Kidney (tissue), 14 donors: ENCODE measurements around the gene B3GLCT. TPM values are rescaled to one million over a fixed set of nuclear protein-coding genes. Genes with fewer than 3 reads are reported as not detected.

ENCODE experiments used
- DNase-seq, 5 donors: peaks; one replicate each; pipeline ENCODE4 v3.0.0-alpha.2; 2013 to 2020
- FAIRE-seq: peaks from 2 replicates; lab custom pipeline; 2012; peaks lifted over from hg19 to GRCh38; lab: Jason Lieb, UNC
- H3K27ac ChIP-seq, 2 donors: one replicate each; pipeline ENCODE4 v1.7.0; 2013; ENCODE audit warnings: low read depth in 2 of 2, low read length in 2 of 2, inconsistent platforms in 1 of 2
- H3K27me3 ChIP-seq: one replicate; pipeline ENCODE4 v1.7.1; 2013; ENCODE audit warnings: low read length, inconsistent platforms; ENCODE audit not compliant: control insufficient read depth, insufficient read depth
- H3K36me3 ChIP-seq, 3 donors: one replicate each; pipeline versions ENCODE4 v1.7.0 to v1.7.1; 2013; ENCODE audit warnings: low read length in 3 of 3, control low read depth in 1 of 3, inconsistent platforms in 1 of 3; ENCODE audit not compliant: insufficient read depth in 3 of 3, control insufficient read depth in 2 of 3
- H3K4me1 ChIP-seq, 3 donors: one replicate each; pipeline versions ENCODE4 v1.7.0 to v1.7.1; 2013; ENCODE audit warnings: low read length in 3 of 3, inconsistent platforms in 1 of 3, low read depth in 1 of 3; ENCODE audit not compliant: control insufficient read depth in 2 of 3, insufficient read depth in 2 of 3
- H3K4me3 ChIP-seq, 3 donors: one replicate each; pipeline versions ENCODE4 v1.7.0 to v1.8.1; 2013; ENCODE audit warnings: low read length in 3 of 3, control low read depth in 1 of 3, inconsistent platforms in 1 of 3
- H3K9ac ChIP-seq, 3 donors: one replicate each; pipeline versions ENCODE4 v1.7.0 to v1.7.1; 2013; ENCODE audit warnings: low read length in 3 of 3, control low read depth in 1 of 3, inconsistent platforms in 1 of 3
- H3K9me3 ChIP-seq, 3 donors: one replicate each; pipeline versions ENCODE4 v1.7.0 to v1.7.1; 2013; ENCODE audit warnings: low read length in 3 of 3, control low read depth in 1 of 3, inconsistent platforms in 1 of 3; ENCODE audit not compliant: control insufficient read depth in 2 of 3, insufficient read depth in 1 of 3
- CTCF ChIP-seq: IDR thresholded peaks from 3 replicates; pipeline ENCODE4 v1.5.1; 2012; ENCODE audit warnings: mild to moderate bottlenecking, moderate library complexity, borderline replicate concordance; ENCODE audit not compliant: insufficient read depth; ENCODE audit errors: extremely low read depth
- intact Hi-C: fragments of 100-400 bp; cut with DNase I; formaldehyde crosslinking; loops from one replicate; pipeline ENCODE4 v1.11.1; 2022
- polyA plus RNA-seq: library from polyadenylated mRNA; stranded (reverse); fragments of 350-450 nt; fragmentation: Illumina TruSeq; extraction: RNeasy Lipid Tissue Mini Kit (QIAGEN cat#74804); gene quantifications from one replicate; pipeline ENCODE4 v1.2.3, GENCODE V29; 2014; ENCODE audit warnings: low read depth, low replicate concordance; ENCODE audit not compliant: insufficient read depth
- total RNA-seq: library from RNA; stranded (reverse); fragmentation: NEBNext Ultra II Directional; extraction: Animal tissue kit (Norgen Biotek cat#: 25700); gene quantifications from one replicate; pipeline ENCODE4 v1.2.1, GENCODE V29; 2021
- donor health status: control.
- donor health status: control.
- donor health status: control.
- donor health status: control.
- donor health status: control.
- donor health status: DM: yes; HTN: yes; CAD: no.
- donor health status: Normal renal cell carcinoma (clear cell type).

B3GLCT gene
- total and polyA plus RNA-seq, 2 donors from 2014 or later: 5.9 to 7.7 TPM

GRCh38 chr13:31264151-31264550, 64.4 kb downstream of the B3GLCT start:
- Histone ChIP-seq H3K27ac (no peak overlapping the region), H3K4me3 (no peak overlapping the region)

GRCh38 chr13:31267126-31267784, 67.5 kb downstream of the B3GLCT start:
- intact Hi-C loops: no loop called here
- Histone ChIP-seq H3K27me3 (no peaks in the 10 kb centered on the region), H3K27ac (peak overlapping the region in 1 of 2 donors; percentile 23), H3K4me3 (no peak overlapping the region), H3K9me3 (peaks cover 0 to 11% (median 0%) of the 10 kb centered on the region in 3 donors), H3K4me1 (no peaks in the 10 kb centered on the region), H3K9ac (no peak overlapping the region), H3K36me3 (no peaks in the 10 kb centered on the region)
- FAIRE-seq (no peak), DNase-seq (no peak)
- TF ChIP-seq CTCF: no peak

More at GRCh38 chr13:31264151-31264550, 64.4 kb downstream of the B3GLCT start:
- no peak for TF ChIP-seq CTCF
- no peaks in the 10 kb centered on the region for H3K27me3 ChIP-seq
- no peak overlapping the region for H3K9ac ChIP-seq
- H3K36me3 ChIP-seq: peaks cover 0 to 3% (median 2%) of the 10 kb centered on the region in 3 donors
- no peaks in the 10 kb centered on the region for H3K9me3 ChIP-seq
- DNase-seq (no peak), FAIRE-seq (no peak)
- H3K4me1 ChIP-seq: no peaks in the 10 kb centered on the region
- intact Hi-C loops: no loop called here

- H3K36me3 ChIP-seq: peaks cover 0 to 4% (median 3%) of the 10 kb centered on the region in 3 donors
- H3K27ac ChIP-seq: no peak overlapping the region
- peaks cover 0 to 16% (median 0%) of the 10 kb centered on the region in 3 donors for H3K9me3 ChIP-seq
- H3K27me3 ChIP-seq: no peaks in the 10 kb centered on the region
- H3K4me1 ChIP-seq: no peaks in the 10 kb centered on the region
- FAIRE-seq: no peak
- TF ChIP-seq CTCF: no peak
- intact Hi-C loops: no loop called here
- no peak for DNase-seq
- H3K4me3 ChIP-seq: no peak overlapping the region
- no peak overlapping the region for H3K9ac ChIP-seq
These were observed 74.6 kb downstream of the B3GLCT start for GRCh38 chr13:31274390-31274789.

GRCh38 chr13:31276421-31276820, 76.6 kb downstream of the B3GLCT start:
- no peaks in the 10 kb centered on the region for H3K27me3 ChIP-seq
- no peaks in the 10 kb centered on the region for H3K4me1 ChIP-seq
- no peak overlapping the region for H3K9ac ChIP-seq
- peaks cover 0 to 5% (median 0%) of the 10 kb centered on the region in 3 donors for H3K9me3 ChIP-seq
- H3K4me3 ChIP-seq: no peak overlapping the region
- peaks cover 0 to 4% (median 3%) of the 10 kb centered on the region in 3 donors for H3K36me3 ChIP-seq
- DNase-seq (no peak), FAIRE-seq (no peak)
- intact Hi-C loops: no loop called here
- H3K27ac ChIP-seq: no peak overlapping the region
- TF ChIP-seq CTCF: no peak
